CD8-positive, alpha-beta memory T cell (primary cell): ENCODE results near the gene PDZK1IP1. TPM values are rescaled to one million over a fixed set of nuclear protein-coding genes. Genes with fewer than 3 reads are reported as not detected.
"Not testable (repeated sequence)": the region's sequence is repeated elsewhere in the genome, so short reads cannot be mapped to it uniquely, and the experiment has no call there.

Experiments used
- CTCF ChIA-PET: fragments of 350-600 bp; sonication (Branson Sonifier 250); formaldehyde crosslinking; loops from one replicate; lab custom pipeline; 2021; ENCODE audit warnings: antibody characterized with exemption; lab: Charles Lee
- POLR2A ChIA-PET: fragments of 350-600 bp; sonication (Branson Sonifier 250); formaldehyde crosslinking; loops from one replicate; lab custom pipeline; 2021; ENCODE audit warnings: antibody characterized with exemption; lab: Charles Lee
- DNase-seq, 5 donors: peaks; one replicate each; pipeline versions ENCODE4 v3.0.0 to v3.0.0-alpha.2; 2020 to 2022; ENCODE audit warnings: mixed read lengths in 1 of 5
- H3K27ac ChIP-seq: one replicate; pipeline ENCODE4 v1.7.0; 2013; ENCODE audit warnings: low read depth, mild to moderate bottlenecking, low read length, moderate library complexity
- H3K27me3 ChIP-seq: 2 replicates; pipeline ENCODE4 v1.7.0; 2013; ENCODE audit warnings: low read length, mild to moderate bottlenecking; ENCODE audit not compliant: insufficient read depth, poor library complexity, severe bottlenecking
- H3K36me3 ChIP-seq: 2 replicates; pipeline ENCODE4 v1.7.0; 2013; ENCODE audit warnings: mild to moderate bottlenecking, low read length, moderate library complexity; ENCODE audit not compliant: insufficient read depth
- H3K4me1 ChIP-seq: 2 replicates; pipeline ENCODE4 v1.7.0; 2013; ENCODE audit warnings: mild to moderate bottlenecking, low read length, moderate library complexity; ENCODE audit not compliant: insufficient read depth
- H3K4me3 ChIP-seq: 2 replicates; pipeline ENCODE4 v1.7.0; 2013; ENCODE audit warnings: mild to moderate bottlenecking, low read length
- H3K9me3 ChIP-seq: 2 replicates; pipeline ENCODE4 v1.7.0; 2013; ENCODE audit warnings: mild to moderate bottlenecking, low read length
- H3K27ac Mint-ChIP-seq, 8 donors: one replicate each; pipeline ENCODE4 v1.8.0; 2020 to 2021; ENCODE audit warnings: mixed read lengths in 8 of 8, mild to moderate bottlenecking in 6 of 8, inconsistent platforms in 3 of 8, moderate library complexity in 3 of 8
- H3K27me3 Mint-ChIP-seq, 2 donors: one replicate each; pipeline ENCODE4 v1.8.0; 2020 to 2021; ENCODE audit warnings: mixed read lengths in 2 of 2, mild to moderate bottlenecking in 1 of 2, moderate library complexity in 1 of 2
- H3K36me3 Mint-ChIP-seq, 3 donors: one replicate each; pipeline ENCODE4 v1.8.0; 2020 to 2021; ENCODE audit warnings: mixed read lengths in 3 of 3, inconsistent platforms in 1 of 3, mild to moderate bottlenecking in 1 of 3
- H3K4me1 Mint-ChIP-seq, 3 donors: one replicate each; pipeline ENCODE4 v1.8.0; 2020 to 2021; ENCODE audit warnings: mixed read lengths in 3 of 3, inconsistent platforms in 1 of 3, mild to moderate bottlenecking in 1 of 3
- H3K4me3 Mint-ChIP-seq, 7 donors: one replicate each; pipeline ENCODE4 v1.8.0; 2020 to 2021; ENCODE audit warnings: mixed read lengths in 7 of 7, mild to moderate bottlenecking in 6 of 7, moderate library complexity in 4 of 7, inconsistent platforms in 2 of 7
- H3K9me3 Mint-ChIP-seq, 5 donors: one replicate each; pipeline ENCODE4 v1.8.0; 2020 to 2022; ENCODE audit warnings: mixed read lengths in 5 of 5, mild to moderate bottlenecking in 3 of 5, moderate library complexity in 2 of 5, inconsistent platforms in 1 of 5
- polyA plus RNA-seq: library from polyadenylated mRNA; unstranded; fragments of 300-500 nt; fragmentation: Illumina TruSeq; gene quantifications from one replicate; pipeline ENCODE4 v1.2.3, GENCODE V29; 2021
- total RNA-seq, 2 experiments: library from RNA; stranded (reverse); gene quantifications; one replicate each; pipeline ENCODE4 v1.2.3, GENCODE V29; 2021

Gene PDZK1IP1
- total and polyA plus RNA-seq, 3 experiments from 2014 or later = not detected

- no peak overlapping the region for H3K4me3 ChIP-seq
- H3K36me3 Mint-ChIP-seq = no peaks in the 10 kb centered on the region
- no peaks in the 10 kb centered on the region for H3K4me1 Mint-ChIP-seq
- CTCF ChIA-PET = interaction anchor here (2.6 kb wide), 1 partner anchor 18 kb away, joined by 7 read pairs; no protein-coding TSS in a partner anchor
- no peak overlapping the region for H3K27ac Mint-ChIP-seq
- H3K9me3 Mint-ChIP-seq = no peaks in the 10 kb centered on the region
- POLR2A ChIA-PET = no interaction called here
- peaks cover 9 to 23% of the 10 kb centered on the region in 2 donors for H3K27me3 Mint-ChIP-seq
- DNase-seq = no peak
- no peaks in the 10 kb centered on the region for H3K36me3 ChIP-seq
- no peaks in the 10 kb centered on the region for H3K4me1 ChIP-seq
- H3K4me3 Mint-ChIP-seq = no peak overlapping the region
- no peaks in the 10 kb centered on the region for H3K27me3 ChIP-seq
- no peaks in the 10 kb centered on the region for H3K9me3 ChIP-seq
- H3K27ac ChIP-seq = no peak overlapping the region
Observed at GRCh38 chr1:47210666-47211065, 20.8 kb upstream of the PDZK1IP1 start.

GRCh38 chr1:47209725-47210325 is 20.0 kb upstream of the PDZK1IP1 start:
- Mint-ChIP-seq H3K36me3 (no peaks in the 10 kb centered on the region), H3K9me3 (no peaks in the 10 kb centered on the region), H3K4me3 (no peak overlapping the region), H3K27ac (no peak overlapping the region), H3K4me1 (no peaks in the 10 kb centered on the region), H3K27me3 (peaks cover 13 to 23% of the 10 kb centered on the region in 2 donors)
- CTCF ChIA-PET = no interaction called here
- no peak overlapping the region for H3K4me3 ChIP-seq
- H3K4me1 ChIP-seq = no peaks in the 10 kb centered on the region
- DNase-seq = no peak
- no peaks in the 10 kb centered on the region for H3K9me3 ChIP-seq
- no peaks in the 10 kb centered on the region for H3K27me3 ChIP-seq
- H3K36me3 ChIP-seq = no peaks in the 10 kb centered on the region
- H3K27ac ChIP-seq = no peak overlapping the region
- POLR2A ChIA-PET = no interaction called here

GRCh38 chr1:47209091-47209490 is 19.3 kb upstream of the PDZK1IP1 start:
- H3K4me3 Mint-ChIP-seq = no peak overlapping the region
- peaks cover 16 to 28% of the 10 kb centered on the region in 2 donors for H3K27me3 Mint-ChIP-seq
- Histone ChIP-seq H3K36me3 (no peaks in the 10 kb centered on the region), H3K9me3 (no peaks in the 10 kb centered on the region), H3K27ac (no peak overlapping the region), H3K27me3 (no peaks in the 10 kb centered on the region), H3K4me1 (no peaks in the 10 kb centered on the region), H3K4me3 (no peak overlapping the region)
- POLR2A ChIA-PET = no interaction called here
- no peaks in the 10 kb centered on the region for H3K36me3 Mint-ChIP-seq
- H3K4me1 Mint-ChIP-seq = no peaks in the 10 kb centered on the region
- no peak overlapping the region for H3K27ac Mint-ChIP-seq
- DNase-seq = no peak
- no peaks in the 10 kb centered on the region for H3K9me3 Mint-ChIP-seq
- CTCF ChIA-PET = no interaction called here

GRCh38 chr1:47208374-47208850 is 18.6 kb upstream of the PDZK1IP1 start:
- Mint-ChIP-seq H3K4me3 (no peak overlapping the region), H3K9me3 (no peaks in the 10 kb centered on the region), H3K4me1 (peaks cover 0 to 3% (median under 1%) of the 10 kb centered on the region in 3 donors), H3K36me3 (no peaks in the 10 kb centered on the region), H3K27ac (no peak overlapping the region), H3K27me3 (peaks cover 18 to 35% of the 10 kb centered on the region in 2 donors)
- Histone ChIP-seq H3K27ac (no peak overlapping the region), H3K9me3 (no peaks in the 10 kb centered on the region), H3K36me3 (no peaks in the 10 kb centered on the region), H3K4me3 (no peak overlapping the region), H3K27me3 (no peaks in the 10 kb centered on the region), H3K4me1 (no peaks in the 10 kb centered on the region)
- POLR2A ChIA-PET = no interaction called here
- CTCF ChIA-PET = no interaction called here
- DNase-seq = no peak

GRCh38 chr1:47207803-47208373 is 18.1 kb upstream of the PDZK1IP1 start:
- Histone ChIP-seq H3K4me1 (no peaks in the 10 kb centered on the region), H3K4me3 (no peak overlapping the region), H3K27ac (no peak overlapping the region), H3K36me3 (no peaks in the 10 kb centered on the region), H3K9me3 (no peaks in the 10 kb centered on the region), H3K27me3 (no peaks in the 10 kb centered on the region)
- no peak overlapping the region for H3K27ac Mint-ChIP-seq
- H3K36me3 Mint-ChIP-seq = no peaks in the 10 kb centered on the region
- no peak overlapping the region for H3K4me3 Mint-ChIP-seq
- ChIA-PET POLR2A (no interaction called here), CTCF (no interaction called here)
- no peaks in the 10 kb centered on the region for H3K9me3 Mint-ChIP-seq
- H3K27me3 Mint-ChIP-seq = peaks cover 22 to 40% of the 10 kb centered on the region in 2 donors
- H3K4me1 Mint-ChIP-seq = peaks cover 0 to 4% (median 3%) of the 10 kb centered on the region in 3 donors
- no peak for DNase-seq

GRCh38 chr1:47205918-47206317 is 16.1 kb upstream of the PDZK1IP1 start:
- CTCF ChIA-PET = interaction anchor here (1.1 kb wide), 1 partner anchor 14 kb away, joined by 3 read pairs; no protein-coding TSS in a partner anchor

GRCh38 chr1:47203504-47203903 is 13.7 kb upstream of the PDZK1IP1 start:
- H3K36me3 ChIP-seq, H3K27ac ChIP-seq, POLR2A ChIA-PET, H3K9me3 Mint-ChIP-seq, H3K4me3 Mint-ChIP-seq, H3K27ac Mint-ChIP-seq, H3K4me1 ChIP-seq, H3K9me3 ChIP-seq, CTCF ChIA-PET, H3K36me3 Mint-ChIP-seq, H3K27me3 ChIP-seq, DNase-seq, H3K4me1 Mint-ChIP-seq, H3K4me3 ChIP-seq: not testable (repeated sequence)
- H3K27me3 Mint-ChIP-seq = peaks cover 17 to 48% of the 10 kb centered on the region in 2 donors

More at GRCh38 chr1:47205918-47206317, 16.1 kb upstream of the PDZK1IP1 start:
- Histone ChIP-seq H3K9me3 (no peaks in the 10 kb centered on the region), H3K27me3 (peaks cover 4% of the 10 kb centered on the region), H3K4me3 (no peak overlapping the region), H3K27ac (no peak overlapping the region), H3K4me1 (no peaks in the 10 kb centered on the region), H3K36me3 (no peaks in the 10 kb centered on the region)
- Mint-ChIP-seq H3K9me3 (peaks cover 0 to 3% (median 0%) of the 10 kb centered on the region in 5 donors), H3K27me3 (peaks cover 24 to 48% of the 10 kb centered on the region in 2 donors), H3K36me3 (no peaks in the 10 kb centered on the region), H3K27ac (no peak overlapping the region), H3K4me1 (peaks cover 0 to 4% (median 3%) of the 10 kb centered on the region in 3 donors), H3K4me3 (no peak overlapping the region)
- POLR2A ChIA-PET = no interaction called here
- no peak for DNase-seq

GRCh38 chr1:47201179-47201578 is 11.3 kb upstream of the PDZK1IP1 start:
- H3K4me1 Mint-ChIP-seq = peaks cover 0 to 4% (median 3%) of the 10 kb centered on the region in 3 donors
- H3K9me3 ChIP-seq = no peaks in the 10 kb centered on the region
- H3K36me3 ChIP-seq = no peaks in the 10 kb centered on the region
- H3K27me3 ChIP-seq = peaks cover 7% of the 10 kb centered on the region
- no peak overlapping the region for H3K4me3 Mint-ChIP-seq
- H3K36me3 Mint-ChIP-seq = no peaks in the 10 kb centered on the region
- no peak overlapping the region for H3K27ac Mint-ChIP-seq
- no peaks in the 10 kb centered on the region for H3K4me1 ChIP-seq
- POLR2A ChIA-PET = no interaction called here
- CTCF ChIA-PET = interaction anchor here (1.0 to 1.5 kb wide), 2 partner anchors 8 to 10 kb away, joined by 3 to 8 read pairs; no protein-coding TSS in a partner anchor
- H3K4me3 ChIP-seq = no peak overlapping the region
- H3K27me3 Mint-ChIP-seq = peaks cover 22 to 54% of the 10 kb centered on the region in 2 donors
- H3K9me3 Mint-ChIP-seq = peaks cover 0 to 3% (median 0%) of the 10 kb centered on the region in 5 donors
- no peak for DNase-seq
- no peak overlapping the region for H3K27ac ChIP-seq
